Fibroblast of skin of scalp (primary cell): Measurements from ENCODE around the gene TRPT1.

Experiments used
- DNase-seq: peaks from one replicate; pipeline ENCODE4 v3.0.0-alpha.2; 2013

Gene TRPT1

GRCh38 chr11:64207256-64208085 lies 18.5 kb downstream of the TRPT1 start:
- DNase-seq, result peak; percentile 82

- DNase-seq, result no peak
Measured at GRCh38 chr11:64206457-64207255, 19.3 kb downstream of the TRPT1 start, which contains the start of gene FERMT3. Gene FERMT3, plus strand, starts transcription at chr11:64206721. Its CDS starts 644 bp downstream, at chr11:64207365.

GRCh38 chr11:64204464-64204989 lies 21.5 kb downstream of the TRPT1 start:
- DNase-seq, result peak; percentile 95

- DNase-seq, result no peak
Measured at GRCh38 chr11:64204080-64204440, 21.9 kb downstream of the TRPT1 start.

GRCh38 chr11:64203421-64204079 lies 22.4 kb downstream of the TRPT1 start:
- DNase-seq, result no peak

DNA sequence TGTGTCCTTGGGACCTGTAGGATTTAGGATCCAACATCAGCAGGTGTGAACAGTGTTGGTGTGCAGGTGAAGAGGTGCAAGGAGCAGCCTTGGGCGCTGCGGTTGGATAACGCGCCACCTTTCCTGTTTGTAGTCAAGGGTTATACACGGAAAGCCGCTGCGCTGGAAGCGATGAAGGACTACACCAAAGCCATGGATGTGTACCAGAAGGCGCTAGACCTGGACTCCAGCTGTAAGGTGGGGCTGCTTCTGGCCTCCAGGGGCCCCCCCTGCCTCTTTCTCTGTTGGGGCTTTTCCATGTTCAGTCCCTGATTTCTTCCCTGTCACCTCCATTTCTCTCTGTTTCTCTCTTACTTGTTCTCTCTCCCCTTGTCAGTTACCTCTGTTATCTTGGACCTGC lies 23.0 kb downstream of the TRPT1 start:
- DNase-seq, result no peak

DNA sequence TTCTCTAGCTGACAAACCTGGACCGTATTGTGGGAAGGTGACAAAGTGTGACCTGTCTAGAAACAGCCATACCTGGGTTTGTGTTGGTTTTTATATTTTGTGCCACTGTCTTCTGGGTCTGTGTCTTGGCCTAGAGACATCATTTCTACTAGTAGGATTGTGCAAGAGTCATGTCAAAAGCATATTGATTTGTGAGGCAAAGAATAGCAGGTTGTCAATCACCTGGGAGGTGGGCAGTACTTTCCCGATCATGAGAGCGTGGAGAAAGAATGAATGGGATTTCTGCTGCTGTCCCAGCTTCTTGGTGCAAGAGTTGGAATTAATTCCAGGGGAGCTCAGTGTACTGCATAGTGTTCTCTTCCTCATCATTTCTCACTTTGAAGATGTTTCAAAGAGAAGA lies 24.4 kb downstream of the TRPT1 start:
- DNase-seq, result no peak

DNA sequence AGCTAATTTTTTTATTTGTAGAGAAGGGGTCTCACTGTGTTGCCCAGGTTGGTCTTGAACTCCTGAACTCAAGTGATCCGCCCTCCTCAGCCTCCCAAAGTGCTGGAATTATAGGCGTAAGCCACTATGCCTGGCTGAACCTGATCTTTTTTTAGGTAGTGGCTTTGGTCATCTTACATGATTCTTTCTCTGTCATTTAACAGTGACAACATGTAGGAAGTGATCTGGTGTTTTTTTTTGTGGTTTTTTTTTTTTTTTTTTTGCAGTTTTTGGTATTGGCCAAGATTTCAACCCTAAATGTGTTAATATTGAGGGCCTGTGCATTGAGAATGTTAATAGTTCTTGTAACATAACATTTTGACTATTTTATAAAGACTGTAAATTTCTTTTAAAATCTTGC lies 27.5 kb downstream of the TRPT1 start:
- no peak for DNase-seq

DNA sequence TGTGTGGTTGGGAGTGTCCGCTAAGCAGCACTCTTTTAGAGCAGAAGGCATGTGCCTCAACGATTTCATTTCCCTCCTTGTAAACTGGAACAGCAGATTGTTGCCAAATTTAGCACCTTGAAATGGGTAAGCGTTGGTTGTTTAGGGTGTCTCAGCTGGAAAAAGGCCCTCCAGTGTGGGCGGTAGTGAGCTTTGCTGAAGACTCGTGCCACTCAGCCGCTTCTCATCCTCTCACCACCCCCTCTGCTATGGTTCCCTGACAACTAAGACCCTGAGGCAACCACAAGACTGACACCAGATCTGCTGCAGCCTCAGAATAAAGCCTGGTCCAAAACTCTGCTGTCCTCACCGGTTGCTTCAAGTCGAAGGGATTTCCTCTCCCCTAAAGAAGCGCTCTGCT lies 29.4 kb downstream of the TRPT1 start:
- no peak for DNase-seq

DNA sequence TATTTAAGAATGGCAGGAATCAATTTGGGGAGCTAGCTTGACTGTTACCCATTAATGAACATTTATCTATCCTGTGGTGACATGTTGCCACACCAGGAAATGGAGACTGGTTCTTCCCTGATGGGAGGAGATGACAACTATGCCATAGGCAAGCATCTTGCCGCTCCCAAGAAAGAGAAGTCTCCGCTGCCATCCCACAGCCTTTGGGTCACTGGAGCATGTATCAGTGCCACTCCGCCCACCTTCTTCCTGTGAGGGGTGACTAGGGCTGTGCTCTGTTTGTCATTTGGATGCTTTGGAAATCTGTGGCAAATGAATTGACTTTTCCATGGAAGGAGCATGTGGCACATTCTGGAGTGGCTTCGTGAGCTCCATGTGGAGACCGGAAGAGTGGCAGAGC lies 33.6 kb downstream of the TRPT1 start:
- DNase-seq, result no peak

- DNase-seq, result no peak
Measured at GRCh38 chr11:64186492-64187165, 39.4 kb downstream of the TRPT1 start.

- DNase-seq, result peak; percentile 100
Measured at GRCh38 chr11:64185693-64186491, 40.1 kb downstream of the TRPT1 start, which contains the start of gene STIP1. Gene STIP1, plus strand, starts transcription at chr11:64186171. Its CDS starts 91 bp downstream, at chr11:64186262.

DNA sequence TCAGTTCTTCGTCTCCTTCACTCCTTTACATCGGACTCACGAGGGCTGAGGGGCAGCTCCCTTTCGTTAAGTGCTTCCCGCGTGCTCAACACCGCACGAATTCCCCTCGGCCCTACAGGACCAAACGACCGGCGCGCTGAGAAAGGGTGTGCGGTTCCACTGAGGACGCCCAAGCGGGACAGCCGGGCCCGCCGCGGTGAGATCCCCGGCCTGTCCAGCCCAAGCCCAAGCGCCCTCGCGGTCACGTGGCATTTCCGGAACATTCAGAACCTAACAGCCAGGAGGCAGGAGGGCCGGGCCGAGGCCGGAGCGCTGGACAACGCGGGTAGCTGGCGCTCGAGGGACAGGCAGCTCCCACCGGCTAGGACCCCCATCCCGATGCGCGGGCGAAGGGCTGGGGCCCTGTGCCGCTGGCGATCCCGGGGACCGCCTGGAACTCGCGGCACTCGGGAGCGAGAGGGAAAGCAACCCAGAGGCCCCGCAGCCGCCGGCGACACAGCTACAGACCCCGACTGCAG lies 40.8 kb downstream of the TRPT1 start:
- peak; percentile 83 for DNase-seq

DNA sequence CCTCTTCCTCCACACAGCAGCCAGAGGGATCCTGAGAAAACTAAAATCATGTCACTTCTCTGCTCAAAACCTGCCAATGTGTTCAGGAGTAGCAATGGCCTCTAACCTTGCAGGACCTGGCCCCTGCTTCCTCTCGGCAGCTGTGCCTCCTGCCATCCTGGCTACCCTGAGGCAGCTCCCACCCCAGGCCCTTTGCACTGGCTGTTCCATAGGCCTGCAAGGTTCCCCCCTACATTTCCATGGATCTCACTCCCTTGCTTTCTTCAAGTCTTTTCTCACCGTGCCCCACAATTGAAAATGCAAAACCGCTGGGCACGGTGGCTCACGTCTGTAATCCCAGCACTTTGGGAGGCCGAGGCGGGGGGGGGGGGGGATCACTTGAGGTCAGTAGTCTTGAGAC lies 42.1 kb downstream of the TRPT1 start:
- no peak for DNase-seq

- peak; percentile 92 for DNase-seq
Measured at GRCh38 chr11:64181506-64182411, 44.2 kb downstream of the TRPT1 start.

GRCh38 chr11:64180891-64181290 lies 45.1 kb downstream of the TRPT1 start:
- no peak for DNase-seq

DNA sequence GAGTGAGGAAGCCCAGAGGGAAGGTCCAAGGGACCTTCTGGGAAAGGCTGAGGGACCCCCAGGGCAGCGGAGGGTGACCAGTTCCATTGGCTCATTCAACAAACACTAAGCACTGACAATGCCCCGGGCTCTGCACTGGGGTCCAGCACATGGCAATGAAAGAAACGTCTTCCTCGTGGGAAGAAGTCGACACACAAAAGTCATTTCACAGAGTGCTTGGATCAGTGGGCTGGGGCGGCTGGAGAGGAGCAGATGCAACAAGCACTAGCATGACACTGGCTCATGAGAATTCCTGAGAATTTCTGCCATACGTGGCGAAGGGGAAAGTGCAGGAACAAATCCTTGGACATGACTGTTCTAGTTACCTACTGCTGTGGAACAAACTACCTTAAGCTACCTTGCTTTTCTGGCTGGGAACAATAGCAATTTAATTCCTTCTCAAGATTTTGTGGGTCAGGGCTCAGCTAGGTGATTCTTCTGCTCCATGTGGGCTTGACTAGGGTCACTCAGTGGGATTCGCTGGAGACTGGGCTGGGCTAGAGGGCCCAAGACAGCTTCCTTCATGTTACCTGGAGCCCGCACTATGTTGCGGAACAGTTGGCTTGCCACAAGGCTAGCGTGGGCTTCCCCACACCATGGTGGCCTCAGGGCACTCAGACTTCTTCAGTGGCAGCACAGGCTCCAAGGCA lies 46.9 kb downstream of the TRPT1 start:
- DNase-seq, result no peak

- DNase-seq, result no peak
Measured at GRCh38 chr11:64178203-64178602, 47.8 kb downstream of the TRPT1 start.

GRCh38 chr11:64176751-64177150 lies 49.2 kb downstream of the TRPT1 start:
- DNase-seq, result no peak
